Daoy (cell line): ENCODE data around the gene NPFFR1. TPM values are rescaled to one million over a fixed set of nuclear protein-coding genes. Genes with fewer than 3 reads are reported as not detected.

Experiments
- DNase-seq: peaks from one replicate; pipeline ENCODE4 v3.0.0-alpha.2; 2015; ENCODE audit warnings: low read depth
- total RNA-seq: library from RNA; depleted of rRNA; stranded (reverse); fragments of >200 nt; shearing (Covaris generic); gene quantifications from 2 replicates; pipeline ENCODE4 v1.2.3, GENCODE V29; 2014

The NPFFR1 gene
- total RNA-seq, 1 experiment from 2014 or later, result not detected

DNA sequence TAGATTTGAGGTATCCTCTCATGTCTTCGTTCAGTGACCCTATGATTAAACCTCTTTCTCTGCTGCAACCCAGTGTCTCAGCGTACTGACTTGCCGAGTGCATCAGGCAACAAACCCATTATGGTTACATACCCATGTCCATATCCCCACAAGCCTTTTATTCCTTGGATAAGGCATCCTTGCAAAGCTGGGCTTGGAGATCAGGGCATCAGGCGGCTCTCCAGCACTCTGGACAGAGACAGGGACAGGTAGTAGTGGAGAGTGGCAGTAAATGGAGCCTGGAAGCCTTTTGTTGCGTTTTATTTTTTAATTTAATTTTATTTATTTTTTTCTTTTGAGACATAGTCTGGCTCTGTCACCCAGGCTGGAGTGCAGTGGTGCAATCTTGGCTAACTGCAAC is 32.0 kb upstream of the NPFFR1 start:
- DNase-seq, result no peak

DNA sequence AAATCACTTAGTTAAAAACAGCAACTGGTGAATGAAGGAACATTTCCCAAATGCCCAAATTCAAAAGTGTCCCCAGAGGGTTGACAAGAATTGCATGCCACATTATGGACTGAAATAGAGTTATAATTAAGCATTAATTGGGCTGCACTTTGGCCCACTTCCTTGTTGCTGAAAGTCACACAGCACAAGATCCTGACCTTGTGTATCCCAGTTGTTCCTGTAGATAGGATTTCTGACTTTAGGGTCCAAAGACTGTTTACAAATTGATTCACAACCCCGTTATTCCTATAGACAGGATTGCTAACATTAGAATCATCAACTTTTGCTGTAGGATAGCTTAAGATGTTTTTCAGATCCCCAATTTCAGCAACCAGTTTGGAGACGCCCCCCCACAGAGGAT is 31.5 kb upstream of the NPFFR1 start:
- DNase-seq, result no peak

GRCh38 chr10:70312972-70313371 is 29.2 kb upstream of the NPFFR1 start:
- DNase-seq, result no peak

GRCh38 chr10:70312249-70312648 is 28.4 kb upstream of the NPFFR1 start:
- no peak for DNase-seq

- DNase-seq, result no peak
Measured at GRCh38 chr10:70311698-70312097, 27.9 kb upstream of the NPFFR1 start.

- DNase-seq, result no peak
Measured at GRCh38 chr10:70309661-70310060, 25.9 kb upstream of the NPFFR1 start.

- no peak for DNase-seq
Measured at GRCh38 chr10:70308121-70309060, 24.6 kb upstream of the NPFFR1 start.

GRCh38 chr10:70306886-70307520 is 23.2 kb upstream of the NPFFR1 start:
- no peak for DNase-seq

- no peak for DNase-seq
Measured at GRCh38 chr10:70306181-70306705, 22.4 kb upstream of the NPFFR1 start.

DNA sequence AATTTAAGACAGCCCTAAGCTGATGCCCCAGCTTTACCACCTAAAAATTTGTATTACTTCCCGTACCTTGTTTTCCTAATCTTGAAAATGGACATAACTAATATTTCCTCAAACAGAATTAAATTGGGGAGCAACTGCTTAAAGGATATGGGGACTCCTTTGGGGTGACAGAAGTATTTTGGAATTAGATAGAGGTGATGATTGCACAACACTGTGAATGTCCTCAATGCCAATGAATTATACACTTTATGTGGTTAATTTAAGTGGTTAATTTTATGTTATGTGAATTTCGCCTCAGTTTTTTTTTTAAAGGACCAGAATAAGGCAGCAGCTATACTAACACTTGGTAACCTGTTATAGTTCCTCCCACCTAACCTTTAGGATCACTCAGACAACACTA is 19.9 kb upstream of the NPFFR1 start:
- no peak for DNase-seq

- no peak for DNase-seq
Measured at GRCh38 chr10:70302292-70302691, 18.5 kb upstream of the NPFFR1 start.

- DNase-seq, result no peak
Measured at GRCh38 chr10:70300908-70301597, 17.2 kb upstream of the NPFFR1 start.

DNA sequence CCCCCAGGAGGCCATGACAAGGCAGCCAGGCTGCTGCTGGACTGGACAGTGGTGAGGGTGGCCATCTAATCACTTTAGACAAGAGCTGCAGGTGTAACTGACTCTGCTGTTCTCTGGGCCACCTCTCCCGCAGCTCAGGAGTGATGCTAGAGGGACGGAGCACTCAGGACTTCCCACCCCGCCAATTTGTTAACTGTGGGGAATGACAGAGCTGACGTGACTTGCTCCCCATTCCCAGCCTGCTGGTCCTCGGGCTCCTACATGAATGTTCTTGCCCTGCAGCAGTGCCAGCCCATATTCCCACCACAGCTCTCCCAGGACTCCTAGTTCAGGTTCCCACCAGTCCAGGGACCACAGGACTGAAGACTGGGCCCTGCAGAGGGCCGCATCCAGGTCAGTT is 16.7 kb upstream of the NPFFR1 start:
- DNase-seq, result no peak

DNA sequence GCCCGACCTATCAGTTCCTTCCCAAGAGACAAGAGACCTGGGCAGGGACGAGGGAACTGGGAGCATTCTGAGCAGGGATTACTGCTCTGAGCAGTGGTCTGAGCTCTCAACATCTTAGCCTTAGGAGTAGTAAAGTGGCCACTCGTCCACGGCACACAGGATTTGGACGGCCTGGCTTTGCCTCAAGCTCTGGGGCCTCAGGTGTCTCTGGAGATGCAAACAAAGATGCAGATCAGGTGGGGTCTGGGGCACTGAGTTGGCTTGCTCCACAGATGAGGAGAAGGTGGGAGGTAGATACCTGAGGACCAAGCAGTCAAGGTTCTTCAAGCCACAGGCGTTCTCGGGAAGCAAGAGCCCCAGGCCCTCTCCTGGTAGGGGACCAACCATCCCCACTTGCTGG is 16.1 kb upstream of the NPFFR1 start:
- no peak for DNase-seq

- no peak for DNase-seq
Measured at GRCh38 chr10:70298393-70298792, 14.6 kb upstream of the NPFFR1 start.

GRCh38 chr10:70297224-70297623 is 13.4 kb upstream of the NPFFR1 start:
- DNase-seq, result no peak

GRCh38 chr10:70296406-70296899 is 12.6 kb upstream of the NPFFR1 start:
- peak; percentile 90 for DNase-seq

DNA sequence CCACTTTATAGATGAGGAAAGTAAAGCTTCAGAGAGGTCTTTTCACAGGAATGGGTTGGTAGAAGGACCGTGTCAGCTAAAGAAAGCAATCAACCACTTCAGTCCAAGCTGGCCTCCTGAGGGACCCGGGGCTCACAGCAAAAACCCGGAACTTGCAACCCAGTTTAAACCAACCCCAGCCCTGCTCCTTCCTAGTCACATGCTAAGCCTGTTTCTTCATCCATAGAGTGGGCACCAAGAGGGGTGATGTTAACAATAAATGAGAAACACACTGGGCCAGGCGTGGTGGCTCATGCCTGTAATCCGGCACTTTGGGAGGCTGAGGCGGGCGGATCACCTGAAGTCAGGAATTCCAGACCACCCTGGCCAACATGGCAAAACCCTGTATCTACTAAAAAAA is 12.1 kb upstream of the NPFFR1 start:
- no peak for DNase-seq

- no peak for DNase-seq
Measured at GRCh38 chr10:70295321-70295720, 11.5 kb upstream of the NPFFR1 start.

DNA sequence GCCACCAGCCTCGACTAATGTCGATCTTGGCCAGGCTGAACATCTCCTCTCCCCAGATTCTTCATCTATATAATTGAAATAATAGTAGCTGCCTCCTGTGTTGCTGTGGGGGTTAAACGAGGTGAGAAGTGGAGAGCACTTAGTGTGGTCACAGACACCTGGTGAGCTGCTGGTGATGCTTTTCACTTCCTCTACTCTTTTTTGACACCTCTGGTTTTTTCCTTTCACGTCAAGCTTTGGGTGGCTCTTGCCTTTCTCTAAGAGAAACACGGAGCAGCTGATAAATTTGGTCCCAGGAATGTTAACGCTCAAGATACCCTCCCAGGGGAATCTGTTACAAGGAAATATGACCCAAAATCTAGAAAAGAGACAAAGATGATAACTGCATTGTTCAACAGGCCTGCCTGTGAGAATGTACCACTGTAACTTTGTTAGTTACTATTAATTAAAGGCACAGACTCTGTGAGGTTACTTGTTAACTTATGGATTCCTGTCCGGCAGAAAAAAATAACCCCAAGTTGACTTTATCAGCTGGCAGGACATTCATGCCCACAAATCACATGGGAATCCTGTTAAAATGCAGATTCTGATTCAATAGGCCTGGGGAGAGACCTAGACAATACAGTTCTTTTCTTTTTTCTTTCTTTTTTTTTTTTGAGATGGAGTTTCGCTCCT is 9.5 kb upstream of the NPFFR1 start:
- DNase-seq, result no peak

GRCh38 chr10:70292004-70292403 is 8.2 kb upstream of the NPFFR1 start:
- no peak for DNase-seq

- no peak for DNase-seq
Measured at GRCh38 chr10:70289739-70290138, 5.9 kb upstream of the NPFFR1 start.
